ENCODE measurements around the gene PROK1. TPM values are rescaled to one million over a fixed set of nuclear protein-coding genes. Genes with fewer than 3 reads are reported as not detected.

The PROK1 gene
- total RNA-seq, 1 experiment from 2014 or later: not detected

GRCh38 chr1:110475362-110476027, 24.5 kb downstream of the PROK1 start:
- no peak overlapping the region for H3K4me3 ChIP-seq (ENCODE audit: low read depth, low read length, poor library complexity, severe bottlenecking)
- H3K9me3 ChIP-seq (ENCODE audit: low read depth, low read length, poor library complexity, severe bottlenecking): no peaks in the 10 kb centered on the region
- ChIA-PET POLR2A (ENCODE audit: low non-redundant PET) (no interaction called here), CTCF (no interaction called here)
- H3K4me1 ChIP-seq (ENCODE audit: insufficient read depth, low read length, poor library complexity, severe bottlenecking): no peaks in the 10 kb centered on the region
- intact Hi-C loops (cut with micrococcal nuclease; ENCODE audit: unreplicated experiment): no loop called here
- no peaks in the 10 kb centered on the region for H3K27me3 ChIP-seq (replicated peaks; ENCODE audit: insufficient read depth, low read depth, low read length, poor library complexity)
- no peak overlapping the region for H3K27ac ChIP-seq (ENCODE audit: low read depth, low read length, poor library complexity, severe bottlenecking)
- no TSS peak for BruUV-seq (replicated peaks)
- no peaks in the 10 kb centered on the region for H3K36me3 ChIP-seq (ENCODE audit: insufficient read depth, low read length, poor library complexity, severe bottlenecking)
- no peak for DNase-seq (ENCODE audit: low spot score)
- TF ChIP-seq CTCF (conservative IDR thresholded peaks at IDR 0.05; ENCODE audit: low read depth, low read length) (no peak), EZH2 (IDR thresholded peaks at IDR 0.05; ENCODE audit: borderline replicate concordance, low read depth, low read length, poor library complexity, severe bottlenecking) (no peak)

- no peak overlapping the region for H3K27ac ChIP-seq (ENCODE audit: low read depth, low read length, poor library complexity, severe bottlenecking)
- intact Hi-C loops (cut with micrococcal nuclease; ENCODE audit: unreplicated experiment): no loop called here
- no peaks in the 10 kb centered on the region for H3K9me3 ChIP-seq (ENCODE audit: low read depth, low read length, poor library complexity, severe bottlenecking)
- TF ChIP-seq EZH2 (IDR thresholded peaks at IDR 0.05; ENCODE audit: borderline replicate concordance, low read depth, low read length, poor library complexity, severe bottlenecking) (no peak), CTCF (conservative IDR thresholded peaks at IDR 0.05; ENCODE audit: low read depth, low read length) (no peak)
- H3K27me3 ChIP-seq (replicated peaks; ENCODE audit: insufficient read depth, low read depth, low read length, poor library complexity): no peaks in the 10 kb centered on the region
- H3K4me1 ChIP-seq (ENCODE audit: insufficient read depth, low read length, poor library complexity, severe bottlenecking): no peaks in the 10 kb centered on the region
- no peaks in the 10 kb centered on the region for H3K36me3 ChIP-seq (ENCODE audit: insufficient read depth, low read length, poor library complexity, severe bottlenecking)
- POLR2A ChIA-PET (ENCODE audit: low non-redundant PET): no interaction called here
- no peak for DNase-seq (ENCODE audit: low spot score)
- CTCF ChIA-PET: no interaction called here
- H3K4me3 ChIP-seq (ENCODE audit: low read depth, low read length, poor library complexity, severe bottlenecking): no peak overlapping the region
- no TSS peak for BruUV-seq (replicated peaks)
Measured at GRCh38 chr1:110476028-110476765, 25.2 kb downstream of the PROK1 start.

GRCh38 chr1:110477041-110477440, 26.1 kb downstream of the PROK1 start:
- intact Hi-C loops (cut with micrococcal nuclease; ENCODE audit: unreplicated experiment): no loop called here
- H3K27me3 ChIP-seq (replicated peaks; ENCODE audit: insufficient read depth, low read depth, low read length, poor library complexity): no peaks in the 10 kb centered on the region
- TF ChIP-seq EZH2 (IDR thresholded peaks at IDR 0.05; ENCODE audit: borderline replicate concordance, low read depth, low read length, poor library complexity, severe bottlenecking): no peak
- no peak for TF ChIP-seq CTCF (conservative IDR thresholded peaks at IDR 0.05; ENCODE audit: low read depth, low read length)
- H3K9me3 ChIP-seq (ENCODE audit: low read depth, low read length, poor library complexity, severe bottlenecking): no peaks in the 10 kb centered on the region
- no peaks in the 10 kb centered on the region for H3K4me1 ChIP-seq (ENCODE audit: insufficient read depth, low read length, poor library complexity, severe bottlenecking)
- no TSS peak for BruUV-seq (replicated peaks)
- CTCF ChIA-PET: interaction anchor here (2.0 kb wide), 1 partner anchor 19 kb away, joined by 7 read pairs; no protein-coding TSS in a partner anchor
- POLR2A ChIA-PET (ENCODE audit: low non-redundant PET): no interaction called here
- H3K4me3 ChIP-seq (ENCODE audit: low read depth, low read length, poor library complexity, severe bottlenecking): no peak overlapping the region
- no peak overlapping the region for H3K27ac ChIP-seq (ENCODE audit: low read depth, low read length, poor library complexity, severe bottlenecking)
- H3K36me3 ChIP-seq (ENCODE audit: insufficient read depth, low read length, poor library complexity, severe bottlenecking): no peaks in the 10 kb centered on the region
- no peak for DNase-seq (ENCODE audit: low spot score)

All from A673 (cell line).